ENCODE data around the gene ELAC2. TPM values are rescaled to one million over a fixed set of nuclear protein-coding genes. Genes with fewer than 3 reads are reported as not detected.
A peak's percentile ranks its signal among the peaks of the same experiment; 100 is the strongest.

The ELAC2 gene
- total RNA-seq, 1 donor from 2014 or later, result 41.0 TPM

DNA sequence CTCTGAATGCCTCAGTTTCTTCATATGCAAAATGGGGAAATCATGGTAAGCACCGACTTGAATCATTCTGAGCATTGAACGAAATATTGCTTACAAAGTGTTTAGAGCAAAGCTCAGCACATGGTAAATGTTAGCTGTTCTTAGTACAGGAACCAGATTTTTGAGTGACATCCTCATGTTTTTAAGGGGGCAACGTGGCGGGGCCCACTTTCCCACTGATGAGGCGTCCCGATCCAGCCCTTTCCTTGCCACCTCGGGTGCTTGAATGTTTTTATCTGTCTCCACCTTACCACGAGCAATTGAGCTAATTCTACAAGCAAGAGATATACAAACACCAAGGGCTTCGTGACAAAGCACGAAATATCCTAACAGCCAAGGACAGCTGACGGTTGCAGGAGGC lies 49.9 kb downstream of the ELAC2 start:
- DNase-seq (no peak), ATAC-seq (no peak)

GRCh38 chr17:12966413-12966812 lies 51.4 kb downstream of the ELAC2 start:
- Histone ChIP-seq H3K4me1 (no peaks in the 10 kb centered on the region), H3K27me3 (ENCODE audit: low read depth) (no peaks in the 10 kb centered on the region), H3K4me3 (no peak overlapping the region), H3K36me3 (peaks cover 7% of the 10 kb centered on the region), H3K9me3 (no peaks in the 10 kb centered on the region), H3K27ac (no peak overlapping the region)
- no peak for DNase-seq
- no peak for ATAC-seq
- intact Hi-C loops (cut with DNase I), result no loop called here
- TF ChIP-seq, protein P1, sequence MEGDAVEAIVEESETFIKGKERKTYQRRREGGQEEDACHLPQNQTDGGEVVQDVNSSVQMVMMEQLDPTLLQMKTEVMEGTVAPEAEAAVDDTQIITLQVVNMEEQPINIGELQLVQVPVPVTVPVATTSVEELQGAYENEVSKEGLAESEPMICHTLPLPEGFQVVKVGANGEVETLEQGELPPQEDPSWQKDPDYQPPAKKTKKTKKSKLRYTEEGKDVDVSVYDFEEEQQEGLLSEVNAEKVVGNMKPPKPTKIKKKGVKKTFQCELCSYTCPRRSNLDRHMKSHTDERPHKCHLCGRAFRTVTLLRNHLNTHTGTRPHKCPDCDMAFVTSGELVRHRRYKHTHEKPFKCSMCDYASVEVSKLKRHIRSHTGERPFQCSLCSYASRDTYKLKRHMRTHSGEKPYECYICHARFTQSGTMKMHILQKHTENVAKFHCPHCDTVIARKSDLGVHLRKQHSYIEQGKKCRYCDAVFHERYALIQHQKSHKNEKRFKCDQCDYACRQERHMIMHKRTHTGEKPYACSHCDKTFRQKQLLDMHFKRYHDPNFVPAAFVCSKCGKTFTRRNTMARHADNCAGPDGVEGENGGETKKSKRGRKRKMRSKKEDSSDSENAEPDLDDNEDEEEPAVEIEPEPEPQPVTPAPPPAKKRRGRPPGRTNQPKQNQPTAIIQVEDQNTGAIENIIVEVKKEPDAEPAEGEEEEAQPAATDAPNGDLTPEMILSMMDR (IDR thresholded peaks at IDR 0.05), result no peak

More for the DNA sequence above, 49.9 kb downstream of the ELAC2 start:
- no peak overlapping the region for H3K27ac ChIP-seq
- TF ChIP-seq, protein P1 (IDR thresholded peaks at IDR 0.05), result no peak
- H3K36me3 ChIP-seq, result peaks cover 7% of the 10 kb centered on the region
- intact Hi-C loops (cut with DNase I), result no loop called here
- H3K4me1 ChIP-seq, result no peaks in the 10 kb centered on the region
- H3K9me3 ChIP-seq, result no peaks in the 10 kb centered on the region
- H3K4me3 ChIP-seq, result no peak overlapping the region
- no peaks in the 10 kb centered on the region for H3K27me3 ChIP-seq (ENCODE audit: low read depth)

DNA sequence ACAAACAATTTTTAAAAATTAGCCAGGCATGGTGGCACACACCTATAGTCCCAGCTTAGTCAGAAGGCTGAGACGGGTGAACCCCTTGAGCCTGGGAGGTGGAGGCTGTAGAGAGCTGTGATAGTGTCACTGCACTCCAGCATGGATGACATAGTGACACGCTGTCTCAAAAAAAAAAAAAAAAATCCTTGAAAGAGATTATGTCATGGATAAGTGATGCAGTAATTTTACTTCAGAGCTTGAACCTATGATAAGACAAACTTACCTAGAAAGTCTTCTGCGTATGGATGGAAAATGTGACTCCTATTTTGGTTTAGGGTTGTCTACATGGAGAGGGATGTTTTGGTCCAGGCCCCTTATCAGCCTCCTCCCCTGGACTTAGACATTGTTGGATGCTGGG lies 51.8 kb downstream of the ELAC2 start:
- ATAC-seq, result no peak
- no peaks in the 10 kb centered on the region for H3K4me1 ChIP-seq

GRCh38 chr17:12964840-12965239 lies 53.0 kb downstream of the ELAC2 start:
- TF ChIP-seq, protein P1 (IDR thresholded peaks at IDR 0.05), result no peak
- Histone ChIP-seq H3K36me3 (peaks cover 7% of the 10 kb centered on the region), H3K9me3 (no peaks in the 10 kb centered on the region), H3K27ac (no peak overlapping the region), H3K4me1 (no peaks in the 10 kb centered on the region), H3K27me3 (ENCODE audit: low read depth) (no peaks in the 10 kb centered on the region), H3K4me3 (no peak overlapping the region)
- ATAC-seq (no peak), DNase-seq (no peak)
- intact Hi-C loops (cut with DNase I), result no loop called here

More for the DNA sequence above, 51.8 kb downstream of the ELAC2 start:
- H3K27ac ChIP-seq, result no peak overlapping the region
- peaks cover 7% of the 10 kb centered on the region for H3K36me3 ChIP-seq
- H3K9me3 ChIP-seq, result no peaks in the 10 kb centered on the region
- TF ChIP-seq, protein P1 (IDR thresholded peaks at IDR 0.05), result no peak
- H3K27me3 ChIP-seq (ENCODE audit: low read depth), result no peaks in the 10 kb centered on the region
- DNase-seq, result no peak
- no peak overlapping the region for H3K4me3 ChIP-seq
- intact Hi-C loops (cut with DNase I), result no loop called here

- Histone ChIP-seq H3K36me3 (peaks cover 13% of the 10 kb centered on the region), H3K27ac (no peak overlapping the region), H3K27me3 (ENCODE audit: low read depth) (no peaks in the 10 kb centered on the region), H3K4me1 (no peaks in the 10 kb centered on the region), H3K9me3 (no peaks in the 10 kb centered on the region), H3K4me3 (no peak overlapping the region)
- ATAC-seq, result no peak
- TF ChIP-seq, protein P1 (IDR thresholded peaks at IDR 0.05), result no peak
- intact Hi-C loops (cut with DNase I), result no loop called here
- no peak for DNase-seq
Observed at GRCh38 chr17:12964162-12964561, 53.7 kb downstream of the ELAC2 start.

- Histone ChIP-seq H3K36me3 (peaks cover 17% of the 10 kb centered on the region), H3K27ac (no peak overlapping the region), H3K4me3 (no peak overlapping the region), H3K27me3 (ENCODE audit: low read depth) (no peaks in the 10 kb centered on the region), H3K9me3 (no peaks in the 10 kb centered on the region), H3K4me1 (no peaks in the 10 kb centered on the region)
- DNase-seq (no peak), ATAC-seq (peak in 1 of 2 donors; percentile 30)
- intact Hi-C loops (cut with DNase I), result no loop called here
- TF ChIP-seq, protein P1 (IDR thresholded peaks at IDR 0.05), result no peak
Observed at GRCh38 chr17:12963505-12963904, 54.3 kb downstream of the ELAC2 start.
